NCI-H510A treated with DMSO at 0.1 percent for 48 hours (cell line): Measurements from ENCODE around the gene GPR55.

ENCODE experiments used
- DNase-seq: peaks from one replicate; lab custom pipeline; 2025; lab: John Stamatoyannopoulos, UW

Gene GPR55

DNA sequence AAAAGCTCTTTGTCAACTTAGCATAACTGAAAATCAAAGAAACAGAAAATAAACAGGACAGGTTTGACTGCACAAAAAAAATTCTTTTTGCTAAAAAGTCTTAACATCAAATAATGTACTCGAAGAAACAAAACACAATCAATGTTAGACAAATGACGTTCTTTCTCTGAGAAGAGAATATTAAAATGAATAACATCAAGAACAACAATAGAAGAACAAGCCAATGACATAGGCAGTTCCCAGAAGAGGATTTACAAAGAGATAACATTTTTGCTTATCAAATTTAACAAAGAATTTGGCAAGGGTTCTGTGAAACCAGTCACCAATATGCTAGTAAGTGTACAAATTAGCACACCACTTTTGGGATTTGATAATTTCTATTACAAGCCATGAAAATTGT, 5.8 kb downstream of the GPR55 start:
- no peak for DNase-seq

DNA sequence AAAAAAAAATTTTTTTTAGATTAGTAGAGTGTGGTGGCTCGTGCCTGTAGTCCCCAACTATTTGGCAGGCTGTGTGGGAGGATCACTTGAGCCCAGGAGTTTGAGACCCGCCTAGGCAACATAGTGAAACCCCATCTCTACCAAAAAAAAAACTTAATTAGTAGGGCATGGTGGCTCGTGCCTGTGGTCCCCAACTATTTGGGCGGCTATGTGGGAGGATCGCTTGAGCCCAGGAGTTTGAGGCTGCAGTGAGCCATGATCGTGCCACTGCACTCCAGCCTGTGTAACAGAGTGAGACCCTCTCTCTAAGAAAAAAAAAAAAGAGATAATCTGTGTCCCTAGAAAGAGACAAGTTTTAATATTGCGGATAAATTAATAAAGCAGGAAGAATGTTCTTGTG, 8.8 kb downstream of the GPR55 start:
- no peak for DNase-seq

DNA sequence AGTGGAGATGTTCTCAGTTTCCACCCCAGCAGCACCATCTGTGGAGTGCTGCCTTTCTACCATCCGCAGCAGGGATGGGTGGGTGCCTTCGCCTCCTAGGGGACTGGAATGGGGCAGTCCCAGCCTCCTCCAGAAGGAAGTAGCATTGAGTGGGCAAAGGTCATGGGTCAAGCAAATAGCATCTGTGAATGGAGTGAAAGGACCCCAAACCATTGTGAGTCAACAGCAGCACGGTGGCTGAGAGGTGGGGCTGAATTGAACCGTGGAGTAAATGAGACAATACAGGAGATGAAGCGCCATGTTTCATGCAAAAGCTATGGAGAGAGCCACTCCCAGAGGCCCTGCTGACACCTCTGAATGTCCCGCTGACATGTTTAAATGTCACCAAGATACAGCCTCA, 9.7 kb downstream of the GPR55 start:
- DNase-seq: no peak

DNA sequence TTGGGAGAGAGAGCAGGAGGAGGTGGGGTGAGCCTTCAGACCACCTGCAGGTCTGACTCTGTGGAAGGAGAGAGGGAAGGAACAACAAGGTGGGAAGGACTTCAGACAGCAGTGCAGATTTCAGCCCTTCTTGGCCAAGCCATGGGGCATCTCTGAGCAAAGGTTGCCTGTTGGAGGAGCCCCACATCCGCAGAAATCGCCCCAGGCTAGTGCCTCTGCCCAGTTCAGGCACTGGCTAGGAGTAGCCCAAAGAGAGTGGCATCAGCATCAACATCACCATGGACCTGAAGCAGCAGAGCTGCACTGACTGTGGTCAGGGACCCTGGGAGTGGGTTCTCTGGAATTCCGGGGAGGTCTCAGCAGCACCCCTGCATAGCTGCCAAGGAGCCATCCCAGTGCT, 10.2 kb downstream of the GPR55 start:
- no peak for DNase-seq

DNA sequence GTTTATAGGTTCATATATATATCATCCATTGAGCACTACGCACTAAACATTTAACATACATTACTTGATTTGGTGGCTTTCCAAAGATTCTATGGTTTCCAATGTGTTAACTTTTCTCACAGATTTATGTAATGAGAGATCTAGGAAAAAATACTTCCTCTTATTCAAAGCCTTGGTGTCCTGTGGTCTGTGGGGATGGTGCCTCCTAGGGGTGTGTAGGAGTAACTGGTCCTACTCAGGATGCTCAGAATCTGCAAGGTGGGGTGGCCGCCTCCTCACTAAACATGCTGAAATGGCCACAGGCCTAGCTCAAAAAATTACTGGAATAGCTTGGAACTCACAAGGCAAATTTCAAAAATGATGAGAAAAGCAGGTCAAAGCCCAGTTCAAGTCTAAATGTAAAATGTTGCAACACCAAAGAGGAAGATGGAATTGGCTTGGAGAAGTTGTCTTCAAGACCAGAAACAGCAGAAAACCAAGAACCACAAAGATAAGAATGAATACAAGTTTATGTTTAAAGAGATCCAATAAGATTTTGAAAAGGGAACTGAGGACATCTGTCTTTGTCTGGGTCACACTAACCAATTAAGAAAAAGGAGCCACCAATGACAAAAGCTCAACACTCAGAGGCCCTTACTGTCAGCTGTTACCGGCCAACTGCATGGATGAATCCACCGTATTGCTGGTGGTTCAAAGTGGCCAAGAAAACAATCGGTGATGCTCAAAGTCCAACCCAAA, 11.5 kb downstream of the GPR55 start:
- no peak for DNase-seq

DNA sequence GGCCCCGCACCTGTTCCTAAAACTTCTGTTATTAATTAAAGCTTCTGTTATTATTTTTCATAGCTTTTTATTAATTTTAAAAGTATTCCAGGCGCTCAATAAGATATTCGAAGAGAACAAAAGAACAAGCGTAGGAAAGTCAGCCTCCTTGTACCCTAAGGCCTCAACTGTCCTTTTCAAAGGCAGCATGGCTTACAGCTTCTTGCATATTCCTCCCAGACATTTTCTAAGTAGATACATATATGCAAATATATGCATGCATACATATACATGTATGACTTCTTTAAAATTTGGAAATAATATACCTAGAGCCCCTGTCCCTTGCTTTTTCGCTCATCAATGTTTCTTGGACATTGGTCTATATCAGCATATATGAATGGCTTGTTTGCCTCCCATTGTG, 12.3 kb downstream of the GPR55 start:
- DNase-seq: no peak

DNA sequence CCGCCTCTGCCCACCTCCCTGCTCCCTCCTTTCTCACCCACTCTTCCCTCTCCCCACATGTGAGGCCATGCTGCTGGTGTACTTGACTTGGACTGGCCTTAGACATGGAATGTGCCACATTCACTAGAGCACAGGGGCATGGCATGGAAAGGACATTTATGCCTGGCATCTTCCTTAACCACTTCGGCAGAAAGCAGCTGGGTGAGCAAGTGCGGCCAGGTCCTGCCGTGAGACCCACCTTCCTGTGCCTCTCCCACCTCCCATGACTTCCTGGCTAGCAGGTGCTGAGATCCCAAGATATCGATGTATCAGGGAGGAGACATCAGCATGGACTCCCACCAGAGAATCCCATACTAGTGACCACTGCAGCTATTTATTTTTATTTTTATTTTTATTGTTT, 13.0 kb downstream of the GPR55 start:
- no peak for DNase-seq

DNA sequence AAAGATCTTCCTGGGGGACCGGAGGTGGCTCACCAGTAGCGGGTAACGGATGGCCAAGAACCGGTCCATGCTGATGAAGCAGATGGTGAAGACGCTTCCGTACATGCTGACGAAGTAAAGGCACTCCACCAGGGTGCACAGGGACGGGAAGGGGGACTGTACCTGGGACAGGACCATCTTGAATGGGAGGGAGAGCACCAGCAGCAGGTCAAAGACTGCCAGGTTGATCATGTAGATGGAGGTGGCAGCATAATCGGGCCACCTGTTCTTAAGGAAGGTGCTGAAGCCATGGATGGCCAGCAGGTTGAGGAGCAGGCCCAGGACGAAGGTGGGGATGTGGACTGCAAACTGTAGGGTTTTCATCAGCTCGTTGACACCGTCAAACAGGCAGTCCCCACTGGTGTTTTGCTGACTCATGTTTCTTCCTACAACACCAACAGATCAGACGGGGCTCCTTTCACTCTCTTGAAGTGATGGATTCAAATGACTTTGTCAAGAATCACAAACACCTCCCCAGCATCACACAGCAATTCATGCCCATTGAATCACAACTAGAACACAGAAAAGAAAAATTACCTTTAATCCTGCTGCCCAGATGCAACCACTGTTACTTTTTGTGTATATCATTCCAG, 14.4 kb downstream of the GPR55 start:
- DNase-seq: no peak

DNA sequence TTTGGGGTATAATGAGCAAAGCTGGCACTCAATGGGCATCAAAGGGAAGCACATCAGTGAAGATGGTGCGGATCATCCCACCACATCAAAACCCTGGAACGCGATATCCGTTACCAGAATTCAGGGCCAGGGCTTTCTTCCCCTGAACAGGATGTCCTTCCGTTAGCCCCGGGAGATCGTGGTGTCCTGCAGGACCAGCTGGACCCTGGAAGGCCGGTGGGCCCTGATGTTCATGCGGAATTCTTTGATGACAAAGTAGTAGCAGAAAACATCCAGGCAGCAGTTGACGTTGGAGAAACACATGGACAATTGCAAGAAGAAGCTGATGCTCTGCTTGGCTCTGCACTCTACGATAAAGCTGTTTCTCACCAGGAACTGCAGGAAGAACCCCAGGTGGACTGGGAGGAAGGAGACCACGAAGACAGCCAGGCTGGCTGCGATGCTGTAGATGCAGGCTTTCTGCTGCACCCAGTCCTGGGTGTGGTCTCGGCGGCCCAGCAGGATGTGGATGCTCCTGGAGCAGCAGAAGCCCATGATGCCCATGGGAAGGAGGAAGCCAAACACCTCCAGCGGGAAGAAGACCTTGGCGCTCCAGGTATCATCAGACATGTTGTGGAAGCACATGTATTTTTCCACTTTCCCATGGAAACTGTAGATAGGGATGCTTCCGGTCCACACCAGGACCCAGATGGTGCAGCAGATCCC, 15.0 kb downstream of the GPR55 start:
- DNase-seq: no peak

DNA sequence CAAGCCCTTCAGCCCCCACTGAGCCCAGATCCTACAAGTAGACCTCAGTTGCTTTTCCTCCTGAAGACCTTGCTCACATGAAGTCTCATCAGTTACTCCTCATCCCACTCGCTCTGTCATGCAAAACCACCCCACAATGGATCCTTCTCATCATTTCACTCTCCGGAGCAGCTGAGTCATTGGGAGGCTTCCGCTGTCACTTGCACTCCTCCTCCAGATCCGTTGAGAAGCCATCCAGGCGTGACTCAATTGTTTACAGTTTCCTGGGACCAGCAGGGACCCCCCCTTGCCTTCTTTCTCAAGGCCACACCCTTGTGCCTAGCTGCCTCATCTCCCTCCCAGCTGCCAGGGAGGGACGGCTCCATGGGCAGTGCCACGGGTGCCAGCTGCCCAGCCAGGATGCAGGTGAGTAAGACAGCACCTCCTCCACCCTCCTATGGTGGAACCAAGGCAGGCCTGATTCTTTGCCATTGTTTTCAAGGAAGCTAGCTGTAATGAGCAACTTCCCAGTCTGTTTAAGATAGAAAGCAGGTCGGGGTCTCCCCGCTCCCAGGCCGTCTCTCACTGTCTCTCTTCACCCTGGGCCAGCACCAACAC, 16.3 kb downstream of the GPR55 start:
- DNase-seq: peak; percentile 97

DNA sequence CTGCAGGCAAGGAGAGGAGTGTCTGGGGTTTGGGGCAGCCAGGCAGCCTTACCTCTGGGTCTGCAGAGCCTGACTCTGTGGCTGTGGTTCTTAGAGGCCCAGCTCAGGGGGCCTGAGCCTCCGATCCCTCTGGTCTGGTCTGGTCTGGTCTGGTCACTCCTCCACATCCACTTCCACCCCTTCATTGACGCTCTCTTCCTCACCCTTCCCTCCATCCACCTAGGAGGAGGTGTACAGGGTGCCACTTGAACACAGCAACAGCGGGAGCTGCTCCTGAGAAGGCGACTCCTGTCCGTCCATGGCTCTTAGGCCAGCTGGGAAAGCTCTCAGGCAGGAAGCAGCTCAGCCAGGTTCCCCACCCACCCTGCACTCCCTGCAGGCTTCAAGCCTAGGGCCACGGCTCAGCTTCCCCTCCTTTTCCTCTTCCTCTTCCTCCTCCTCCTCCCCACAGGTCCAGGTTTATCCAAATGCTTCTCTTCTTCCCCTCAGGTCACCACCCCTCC, 16.9 kb downstream of the GPR55 start:
- DNase-seq: peak; percentile 83

DNA sequence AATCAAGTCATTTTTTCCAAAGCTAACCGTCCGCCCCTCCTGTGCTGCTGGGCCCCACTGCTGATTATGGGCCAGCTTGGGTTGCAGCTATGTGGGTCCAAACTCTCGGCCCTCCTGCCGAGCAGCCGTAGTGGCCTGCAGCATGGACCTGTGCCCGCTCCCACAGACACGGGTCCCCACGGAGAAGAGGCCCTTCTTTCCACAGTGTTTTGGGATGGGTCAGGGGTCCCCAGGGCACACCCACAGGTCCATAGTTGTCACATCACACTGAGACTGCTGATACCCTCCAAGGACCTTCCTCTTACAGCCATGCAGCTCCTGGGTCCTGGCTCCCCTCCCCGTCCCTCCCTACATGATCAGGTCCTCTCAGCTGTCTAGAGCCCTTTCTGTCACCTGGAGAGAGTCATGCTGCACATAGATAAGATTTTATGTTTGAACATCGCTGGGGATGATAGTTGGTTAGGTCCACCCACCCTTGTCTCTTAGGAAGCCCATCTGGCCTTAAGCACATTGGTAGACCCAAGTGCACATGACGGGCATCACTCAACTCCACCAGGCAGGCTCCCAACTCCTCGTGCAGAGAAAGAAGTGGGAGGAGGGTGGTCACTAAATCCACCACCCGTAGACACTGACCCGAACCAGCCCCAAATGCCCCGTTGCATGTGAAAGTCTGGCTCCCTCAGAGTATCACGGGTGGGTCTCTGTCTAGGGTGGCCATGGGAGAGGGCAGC, 17.5 kb downstream of the GPR55 start:
- DNase-seq: peak; percentile 45

DNA sequence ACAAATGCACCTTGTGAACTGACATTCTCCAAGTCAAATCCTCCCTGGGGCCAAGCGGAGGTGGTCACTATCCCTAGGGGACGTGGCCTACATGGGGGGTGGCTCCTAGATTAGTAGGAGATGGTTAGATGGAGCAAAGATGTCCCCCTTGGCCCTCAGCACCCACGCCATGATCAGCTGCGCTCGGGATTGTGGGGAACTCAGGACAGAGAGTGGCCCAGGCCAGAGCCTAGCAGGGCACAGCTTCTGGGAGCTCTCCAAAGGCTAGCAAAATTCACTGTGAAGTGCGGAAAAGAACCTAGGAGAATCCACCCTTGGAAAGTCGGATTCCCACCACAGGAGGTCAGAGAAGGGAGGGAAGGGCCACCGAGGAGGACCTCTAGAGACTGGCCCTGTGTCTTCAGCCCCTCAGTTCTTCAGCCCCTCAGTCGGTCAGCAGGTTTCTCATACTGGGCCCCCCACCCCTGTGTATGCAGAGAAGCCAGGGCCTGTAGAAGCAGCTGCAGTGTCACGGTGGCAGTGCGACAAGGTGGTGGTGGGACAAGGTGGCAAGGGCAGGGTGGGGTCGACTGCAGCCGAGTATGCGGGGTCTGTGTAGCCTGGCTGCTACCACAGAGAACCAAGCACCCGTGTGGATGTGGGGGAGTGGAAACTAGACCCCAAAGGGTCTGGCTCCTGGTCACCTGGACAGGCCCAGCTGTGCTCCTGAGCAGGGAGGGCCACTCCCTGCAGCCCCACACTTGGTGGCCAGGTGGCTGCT, 18.4 kb downstream of the GPR55 start:
- DNase-seq: no peak

DNA sequence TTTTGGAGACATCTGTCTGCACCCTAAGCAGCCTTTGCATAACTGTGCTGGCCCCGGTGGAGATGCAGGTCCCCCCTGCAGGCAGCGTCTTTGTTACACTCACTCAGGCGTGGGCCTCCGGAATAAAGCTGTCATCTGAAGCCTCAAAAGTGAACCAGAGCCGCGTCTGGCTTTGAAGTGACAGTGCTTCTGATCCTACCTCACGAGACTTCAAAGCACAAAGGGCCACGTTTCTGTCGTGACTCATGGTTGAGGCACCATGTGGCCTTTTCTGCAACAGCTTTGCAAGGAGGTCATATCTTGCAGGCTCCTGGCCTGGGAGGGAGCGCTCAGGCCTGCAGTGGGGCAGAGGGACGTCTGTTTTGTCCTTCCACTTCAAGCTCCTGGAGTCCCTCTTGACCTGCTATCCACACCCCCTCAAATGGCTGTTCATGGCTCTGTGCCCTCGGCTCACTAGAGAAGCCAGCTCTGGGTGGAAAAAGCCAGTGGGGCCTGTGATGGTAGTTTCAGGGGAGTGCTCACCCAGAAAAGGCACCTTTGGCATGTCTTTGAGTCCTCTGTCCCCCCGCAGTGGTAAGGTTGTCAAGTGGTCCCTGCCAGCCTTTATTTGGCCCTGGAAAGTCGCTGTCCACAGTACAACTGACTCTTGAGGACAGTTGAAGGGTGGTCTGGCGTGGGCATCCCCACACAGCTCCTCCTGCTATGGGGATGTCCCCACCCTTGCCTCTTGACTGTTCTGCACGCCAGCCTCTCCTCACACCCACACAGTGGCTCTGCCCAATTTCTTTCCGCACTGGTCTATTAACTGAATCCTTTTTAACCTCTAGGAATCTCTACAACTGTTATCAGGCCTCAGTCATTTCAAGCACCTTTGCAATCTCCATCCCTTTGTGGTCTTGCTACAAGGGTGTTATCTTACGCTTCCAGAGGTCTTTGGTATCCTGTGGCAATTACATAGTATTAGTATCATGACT, 19.3 kb downstream of the GPR55 start:
- no peak for DNase-seq

DNA sequence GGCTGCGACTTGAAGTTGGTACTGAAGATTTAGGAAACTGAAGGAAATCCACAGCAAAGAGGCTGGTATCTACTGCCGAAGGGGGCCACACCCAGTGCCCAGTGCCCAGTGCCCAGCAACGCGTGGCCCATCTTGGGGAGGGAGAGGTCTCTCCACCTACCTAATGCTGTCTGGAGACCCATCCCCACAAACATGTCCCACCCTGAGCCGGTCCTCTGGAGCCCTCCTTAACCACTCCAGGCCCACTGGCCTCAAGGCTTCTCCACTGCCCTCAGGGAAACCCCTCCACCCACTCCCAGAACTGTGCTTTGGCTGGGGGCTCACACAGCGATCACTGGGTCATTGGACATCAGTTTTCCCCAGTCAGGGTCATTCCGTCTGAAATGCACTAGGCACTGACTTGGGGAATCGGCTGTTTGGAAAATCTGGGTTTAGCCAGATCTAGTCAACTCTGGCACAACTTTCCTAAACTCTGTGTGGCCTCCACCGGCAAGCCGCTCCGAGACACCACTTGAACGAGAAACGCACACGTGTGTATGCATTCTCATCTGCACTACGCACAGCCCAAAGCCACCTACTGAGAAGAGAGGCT, 20.1 kb downstream of the GPR55 start:
- no peak for DNase-seq

DNA sequence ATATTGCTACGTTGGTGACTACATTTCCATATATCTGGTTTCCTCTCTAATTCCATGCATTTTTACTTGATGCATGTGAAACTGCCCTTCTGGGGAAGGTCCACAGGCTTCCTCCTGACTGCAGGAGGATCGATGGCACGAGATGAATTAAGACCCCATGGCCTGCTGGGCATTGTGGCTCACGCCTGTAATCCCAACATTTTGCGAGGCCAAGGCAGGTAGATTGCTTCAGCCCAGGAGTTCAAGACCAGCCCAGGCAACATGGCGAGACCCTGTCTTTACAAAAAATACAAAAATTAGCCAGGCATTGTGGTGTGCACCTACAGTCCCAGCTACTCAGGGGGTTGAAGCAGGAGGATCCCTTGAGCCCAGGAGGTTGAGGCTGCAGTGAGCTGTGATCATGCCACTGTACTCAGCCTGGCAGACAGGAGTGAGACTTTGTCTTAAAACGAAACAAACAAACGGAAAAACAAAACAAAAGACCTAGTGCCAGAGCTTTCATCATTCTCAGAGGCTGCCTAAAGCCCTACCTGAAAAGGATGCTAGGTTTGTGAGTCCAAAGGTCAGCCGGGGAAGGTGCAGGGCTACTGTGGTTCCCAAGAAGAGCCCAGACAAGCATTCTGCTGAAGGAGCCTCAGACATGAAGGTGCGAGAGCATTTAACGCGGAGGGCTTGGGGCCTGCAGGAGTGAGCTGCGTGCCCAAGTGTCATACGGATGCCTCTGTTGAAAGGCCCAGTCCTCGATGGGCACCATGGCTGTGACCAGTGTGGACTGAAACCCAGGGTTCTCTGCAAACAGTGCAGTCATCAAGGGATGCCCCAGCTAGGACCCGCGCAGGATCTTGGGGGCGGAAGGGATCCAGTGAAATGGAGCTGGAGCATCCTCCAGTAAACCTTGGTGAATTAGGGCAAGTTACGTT, 21.6 kb downstream of the GPR55 start:
- DNase-seq: no peak

DNA sequence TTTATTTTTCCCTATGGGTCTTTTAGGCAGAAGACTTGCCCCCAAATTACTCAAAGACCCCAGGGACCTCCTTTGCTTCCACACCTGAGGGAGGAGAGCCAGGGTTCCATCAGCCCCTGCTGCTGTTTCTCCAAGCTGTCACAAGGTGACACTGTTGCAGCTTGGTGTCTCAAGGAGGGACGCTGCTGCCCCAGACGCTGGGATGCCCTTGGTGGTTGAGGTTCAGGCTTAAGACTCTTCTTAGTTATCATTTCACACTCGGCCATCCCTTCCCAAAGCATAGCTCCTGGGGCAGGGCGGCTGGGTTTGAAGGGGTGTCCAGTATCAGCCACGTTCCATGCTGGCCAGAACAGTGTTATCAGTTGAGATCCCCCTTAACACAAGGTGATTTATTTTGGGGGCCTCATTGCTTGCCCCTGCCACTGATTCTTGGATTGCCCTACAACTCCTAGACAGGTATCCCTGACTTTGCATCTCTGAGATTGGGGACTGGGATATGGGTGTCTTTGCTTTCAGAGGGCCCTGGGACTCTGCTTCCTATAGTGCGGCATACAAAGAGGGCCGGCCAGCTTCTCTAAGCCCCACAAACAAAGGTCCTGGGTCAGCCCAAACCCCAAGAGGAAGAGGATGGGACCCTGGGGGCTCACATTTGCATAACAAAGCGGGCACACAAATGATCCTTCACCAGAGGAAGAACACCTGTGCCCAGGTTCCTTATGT, 22.7 kb downstream of the GPR55 start:
- DNase-seq: peak; percentile 90

DNA sequence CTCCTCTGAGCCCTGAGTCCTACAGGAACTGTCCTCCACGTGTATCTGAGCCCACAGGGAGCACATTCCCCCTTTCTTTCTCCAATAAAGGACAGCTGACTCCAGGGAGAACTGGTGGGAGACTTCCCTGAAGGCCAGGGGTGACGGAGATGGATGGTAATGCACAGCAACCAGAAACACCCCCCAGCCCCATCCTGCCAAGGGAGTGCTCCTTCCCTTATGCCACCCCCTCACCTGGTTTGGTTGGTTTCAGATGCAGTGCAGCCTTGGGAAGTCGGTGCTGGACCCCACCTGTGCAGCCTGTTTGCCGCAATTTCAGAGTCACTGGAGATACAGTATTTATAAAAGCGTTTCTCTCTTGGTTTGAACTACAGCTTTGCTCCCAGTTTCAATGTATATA, 24.0 kb downstream of the GPR55 start:
- DNase-seq: no peak
